Neural cell (in vitro differentiated cells): ENCODE measurements around the gene SLCO4A1. TPM values are rescaled to one million over a fixed set of nuclear protein-coding genes. Genes with fewer than 3 reads are reported as not detected.
"Not testable (repeated sequence)": the region's sequence is repeated elsewhere in the genome, so short reads cannot be mapped to it uniquely, and the experiment has no call there.

Experiments used
- H2AFZ ChIP-seq: fragments of 200-600, 300-800 bp; sonication (generic), shearing (Covaris generic); 2 replicates; pipeline ENCODE4 v1.6.0; 2014; ENCODE audit warnings: low read depth, mild to moderate bottlenecking, antibody characterized with exemption, low read length, moderate library complexity
- H3F3A ChIP-seq: fragments of 200-600 bp; shearing (Covaris generic); 2 replicates; pipeline ENCODE4 v1.6.1; 2016; ENCODE audit warnings: mild to moderate bottlenecking, moderate library complexity, mixed read lengths, antibody characterized with exemption, low read length; ENCODE audit not compliant: insufficient read depth, poor library complexity, severe bottlenecking
- H3K27ac ChIP-seq: fragments of 200-600, 300-800 bp; sonication (generic), shearing (Covaris generic); 2 replicates; pipeline ENCODE4 v1.5.1; 2014; ENCODE audit warnings: mild to moderate bottlenecking, low read length, moderate library complexity
- H3K27me3 ChIP-seq: fragments of 300-800, 200-600 bp; sonication (generic), shearing (Covaris generic); 2 replicates; pipeline ENCODE4 v1.6.0; 2014; ENCODE audit warnings: mild to moderate bottlenecking, low read depth, low read length, moderate library complexity; ENCODE audit not compliant: insufficient read depth
- H3K36me3 ChIP-seq: fragments of 300-800, 200-600 bp; sonication (generic), shearing (Covaris generic); 2 replicates; pipeline ENCODE4 v1.5.1; 2014; ENCODE audit warnings: mild to moderate bottlenecking, antibody characterized with exemption, low read length, moderate library complexity; ENCODE audit not compliant: insufficient read depth
- H3K4me2 ChIP-seq: fragments of 300-800, 200-600 bp; sonication (generic), shearing (Covaris generic); 2 replicates; pipeline ENCODE4 v1.6.0; 2014; ENCODE audit warnings: mild to moderate bottlenecking, low read length
- H3K4me3 ChIP-seq: fragments of 300-800, 200-600 bp; sonication (generic), shearing (Covaris generic); 2 replicates; pipeline ENCODE4 v1.5.1; 2014; ENCODE audit warnings: mild to moderate bottlenecking, low read length, moderate library complexity
- H3K79me2 ChIP-seq: fragments of 200-600 bp; shearing (Covaris generic); replicated peaks from 2 replicates; pipeline ENCODE4 v1.6.0; 2014; ENCODE audit warnings: mild to moderate bottlenecking, low read length, moderate library complexity; ENCODE audit not compliant: insufficient read depth
- H3K9ac ChIP-seq: fragments of 300-800, 200-600 bp; sonication (generic), shearing (Covaris generic); 2 replicates; pipeline ENCODE4 v1.6.1; 2016; ENCODE audit warnings: mild to moderate bottlenecking, low read length, mixed read lengths
- H3K9me2 ChIP-seq: fragments of 200-600 bp; shearing (Covaris generic); 2 replicates; pipeline ENCODE4 v1.6.1; 2016; ENCODE audit warnings: mild to moderate bottlenecking, low read length, mixed read lengths; ENCODE audit not compliant: insufficient read depth
- H3K9me3 ChIP-seq: fragments of 200-600, 300-800 bp; sonication (generic), shearing (Covaris generic); 2 replicates; pipeline ENCODE4 v1.6.1; 2016; ENCODE audit warnings: mild to moderate bottlenecking, mixed run types, low read length, moderate library complexity, mixed read lengths
- H4K20me1 ChIP-seq: fragments of 200-600 bp; shearing (Covaris generic); 2 replicates; pipeline ENCODE4 v1.6.1; 2016; ENCODE audit warnings: mild to moderate bottlenecking, mixed run types; ENCODE audit not compliant: insufficient read depth
- EP300 ChIP-seq: fragments of 450-650 bp; conservative IDR thresholded peaks from 2 replicates; pipeline ENCODE4 v1.6.1; 2014; ENCODE audit warnings: antibody characterized with exemption, mild to moderate bottlenecking, moderate library complexity; ENCODE audit not compliant: poor library complexity, severe bottlenecking
- EZH2 ChIP-seq: fragments of 200-600, 300-800 bp; shearing (Covaris generic), sonication (generic); IDR thresholded peaks from 2 replicates; pipeline ENCODE4 v1.6.1; 2014; ENCODE audit warnings: antibody characterized with exemption, low read length, borderline replicate concordance, mild to moderate bottlenecking; ENCODE audit not compliant: insufficient read depth, poor library complexity, severe bottlenecking
- MXI1 ChIP-seq: fragments of 450-650 bp; conservative IDR thresholded peaks from 2 replicates; pipeline ENCODE4 v1.6.1; 2014; ENCODE audit warnings: antibody characterized with exemption, mild to moderate bottlenecking; ENCODE audit not compliant: poor library complexity, severe bottlenecking
- POLR2AphosphoS5 ChIP-seq: IDR thresholded peaks from 2 replicates; pipeline ENCODE4 v1.6.1; 2012
- RAD21 ChIP-seq: fragments of 450-650 bp; conservative IDR thresholded peaks from 2 replicates; pipeline ENCODE4 v1.6.1; 2014; ENCODE audit warnings: antibody characterized with exemption, mild to moderate bottlenecking, moderate library complexity
- SMC3 ChIP-seq: fragments of 450-650 bp; conservative IDR thresholded peaks from 2 replicates; pipeline ENCODE4 v1.6.1; 2014; ENCODE audit warnings: antibody characterized with exemption, mild to moderate bottlenecking, moderate library complexity; ENCODE audit not compliant: poor library complexity
- TAF1 ChIP-seq: IDR thresholded peaks from 2 replicates; pipeline ENCODE4 v1.6.1; 2012; ENCODE audit warnings: low read depth
- polyA plus RNA-seq: library from polyadenylated mRNA; depleted of rRNA; stranded (reverse); fragments of >200 nt; gene quantifications from 2 replicates; pipeline ENCODE4 v1.2.3, GENCODE V29; 2014
- TF ChIP-seq, protein P1 (sequence below): fragments of 450-650 bp; IDR thresholded peaks from 2 replicates; pipeline ENCODE4 v1.5.1; 2014; ENCODE audit warnings: antibody characterized with exemption, mild to moderate bottlenecking, moderate library complexity; ENCODE audit not compliant: poor library complexity, severe bottlenecking
- TF ChIP-seq, protein P2 (sequence below): IDR thresholded peaks from 2 replicates; pipeline ENCODE4 v1.6.1; 2012; ENCODE audit warnings: borderline replicate concordance

The SLCO4A1 gene
- polyA plus RNA-seq, 1 donor from 2014 or later = 3.5 TPM

DNA sequence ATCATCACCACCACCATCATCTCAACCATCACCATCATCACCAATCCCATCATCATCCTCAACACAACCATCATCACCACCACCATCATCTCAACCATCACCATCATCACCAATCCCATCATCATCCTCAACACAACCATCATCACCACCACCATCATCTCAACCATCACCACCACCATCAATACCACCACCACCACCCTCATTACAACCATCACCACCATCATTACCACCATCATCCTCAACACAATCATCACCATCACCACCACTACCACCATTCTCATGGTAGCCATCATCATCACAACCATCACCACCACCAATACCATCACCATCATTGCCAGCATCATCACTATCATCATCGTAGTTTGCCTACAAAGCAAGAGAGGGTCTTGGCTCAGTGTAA is 14.9 kb upstream of the SLCO4A1 start:
- H3K9ac ChIP-seq, H2AFZ ChIP-seq, H3F3A ChIP-seq, H3K4me2 ChIP-seq, H3K27ac ChIP-seq, H4K20me1 ChIP-seq, H3K9me2 ChIP-seq, H3K4me3 ChIP-seq, H3K27me3 ChIP-seq, H3K9me3 ChIP-seq, H3K36me3 ChIP-seq, H3K79me2 ChIP-seq: not testable (repeated sequence)

DNA sequence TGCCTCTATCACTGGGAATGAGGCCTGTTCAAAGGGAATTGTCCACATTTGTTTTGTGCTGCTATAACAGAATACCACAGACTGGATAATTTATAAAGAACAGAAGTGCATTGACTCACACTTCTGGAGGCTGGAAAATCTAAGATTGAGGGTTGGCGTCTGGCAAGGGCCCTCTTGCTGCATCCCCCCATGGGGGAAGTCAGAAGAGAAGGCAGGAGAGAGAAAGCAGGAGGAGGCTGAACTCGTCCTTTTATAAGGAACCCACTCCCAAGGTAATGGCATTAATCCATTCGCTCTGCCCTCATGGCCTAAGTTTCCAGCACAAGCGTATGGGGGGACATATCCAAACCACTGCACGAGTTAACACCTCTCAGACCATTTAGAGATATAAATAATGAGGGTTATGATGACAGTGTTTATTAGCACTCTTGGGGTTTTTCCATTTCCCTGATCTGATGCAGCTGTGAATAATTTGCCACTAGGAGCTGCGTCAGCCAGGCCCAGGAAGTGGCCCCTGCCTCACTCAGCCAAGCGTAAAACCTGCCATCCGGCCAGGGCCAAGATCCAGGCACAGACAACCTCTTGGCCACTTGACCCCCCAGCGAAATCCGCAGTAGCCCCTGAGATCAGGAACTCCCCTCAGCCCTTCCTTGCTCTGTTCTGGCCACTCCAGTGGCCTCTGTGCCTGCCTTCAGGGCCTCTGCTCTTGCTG is 14.2 kb upstream of the SLCO4A1 start:
- Histone ChIP-seq H3K9ac (no peak overlapping the region), H2AFZ (no peak overlapping the region), H4K20me1 (no peaks in the 10 kb centered on the region), H3K79me2 (no peaks in the 10 kb centered on the region), H3F3A (no peaks in the 10 kb centered on the region), H3K9me2 (no peaks in the 10 kb centered on the region), H3K4me2 (no peak overlapping the region), H3K36me3 (no peaks in the 10 kb centered on the region), H3K27ac (no peak overlapping the region), H3K27me3 (no peaks in the 10 kb centered on the region), H3K9me3 (no peaks in the 10 kb centered on the region), H3K4me3 (no peak overlapping the region)
- TF ChIP-seq EP300 (no peak), POLR2AphosphoS5 (no peak), EZH2 (no peak), TAF1 (no peak), MXI1 (no peak), SMC3 (no peak), RAD21 (no peak)
- TF ChIP-seq, protein P1, sequence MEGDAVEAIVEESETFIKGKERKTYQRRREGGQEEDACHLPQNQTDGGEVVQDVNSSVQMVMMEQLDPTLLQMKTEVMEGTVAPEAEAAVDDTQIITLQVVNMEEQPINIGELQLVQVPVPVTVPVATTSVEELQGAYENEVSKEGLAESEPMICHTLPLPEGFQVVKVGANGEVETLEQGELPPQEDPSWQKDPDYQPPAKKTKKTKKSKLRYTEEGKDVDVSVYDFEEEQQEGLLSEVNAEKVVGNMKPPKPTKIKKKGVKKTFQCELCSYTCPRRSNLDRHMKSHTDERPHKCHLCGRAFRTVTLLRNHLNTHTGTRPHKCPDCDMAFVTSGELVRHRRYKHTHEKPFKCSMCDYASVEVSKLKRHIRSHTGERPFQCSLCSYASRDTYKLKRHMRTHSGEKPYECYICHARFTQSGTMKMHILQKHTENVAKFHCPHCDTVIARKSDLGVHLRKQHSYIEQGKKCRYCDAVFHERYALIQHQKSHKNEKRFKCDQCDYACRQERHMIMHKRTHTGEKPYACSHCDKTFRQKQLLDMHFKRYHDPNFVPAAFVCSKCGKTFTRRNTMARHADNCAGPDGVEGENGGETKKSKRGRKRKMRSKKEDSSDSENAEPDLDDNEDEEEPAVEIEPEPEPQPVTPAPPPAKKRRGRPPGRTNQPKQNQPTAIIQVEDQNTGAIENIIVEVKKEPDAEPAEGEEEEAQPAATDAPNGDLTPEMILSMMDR = no peak
- TF ChIP-seq, protein P2, sequence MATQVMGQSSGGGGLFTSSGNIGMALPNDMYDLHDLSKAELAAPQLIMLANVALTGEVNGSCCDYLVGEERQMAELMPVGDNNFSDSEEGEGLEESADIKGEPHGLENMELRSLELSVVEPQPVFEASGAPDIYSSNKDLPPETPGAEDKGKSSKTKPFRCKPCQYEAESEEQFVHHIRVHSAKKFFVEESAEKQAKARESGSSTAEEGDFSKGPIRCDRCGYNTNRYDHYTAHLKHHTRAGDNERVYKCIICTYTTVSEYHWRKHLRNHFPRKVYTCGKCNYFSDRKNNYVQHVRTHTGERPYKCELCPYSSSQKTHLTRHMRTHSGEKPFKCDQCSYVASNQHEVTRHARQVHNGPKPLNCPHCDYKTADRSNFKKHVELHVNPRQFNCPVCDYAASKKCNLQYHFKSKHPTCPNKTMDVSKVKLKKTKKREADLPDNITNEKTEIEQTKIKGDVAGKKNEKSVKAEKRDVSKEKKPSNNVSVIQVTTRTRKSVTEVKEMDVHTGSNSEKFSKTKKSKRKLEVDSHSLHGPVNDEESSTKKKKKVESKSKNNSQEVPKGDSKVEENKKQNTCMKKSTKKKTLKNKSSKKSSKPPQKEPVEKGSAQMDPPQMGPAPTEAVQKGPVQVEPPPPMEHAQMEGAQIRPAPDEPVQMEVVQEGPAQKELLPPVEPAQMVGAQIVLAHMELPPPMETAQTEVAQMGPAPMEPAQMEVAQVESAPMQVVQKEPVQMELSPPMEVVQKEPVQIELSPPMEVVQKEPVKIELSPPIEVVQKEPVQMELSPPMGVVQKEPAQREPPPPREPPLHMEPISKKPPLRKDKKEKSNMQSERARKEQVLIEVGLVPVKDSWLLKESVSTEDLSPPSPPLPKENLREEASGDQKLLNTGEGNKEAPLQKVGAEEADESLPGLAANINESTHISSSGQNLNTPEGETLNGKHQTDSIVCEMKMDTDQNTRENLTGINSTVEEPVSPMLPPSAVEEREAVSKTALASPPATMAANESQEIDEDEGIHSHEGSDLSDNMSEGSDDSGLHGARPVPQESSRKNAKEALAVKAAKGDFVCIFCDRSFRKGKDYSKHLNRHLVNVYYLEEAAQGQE = no peak

DNA sequence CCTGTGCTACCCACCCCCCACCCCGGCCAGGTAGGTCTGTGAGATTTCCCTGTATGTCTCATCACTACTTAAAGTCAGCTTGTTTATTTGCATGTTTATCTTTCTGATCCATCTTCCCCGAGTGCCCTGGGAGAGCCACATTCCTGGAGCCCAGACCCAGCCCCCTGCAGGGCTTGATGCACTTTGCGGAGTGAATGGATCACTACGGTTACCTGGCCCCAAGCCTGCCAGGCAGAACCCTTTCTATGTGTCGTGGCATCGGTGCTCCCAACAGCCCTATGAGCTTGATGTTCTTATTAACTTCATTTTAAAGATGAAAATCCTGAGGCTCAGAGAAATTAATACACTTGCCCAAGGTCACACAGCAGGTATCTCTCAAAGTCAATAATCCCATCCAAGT is 13.6 kb upstream of the SLCO4A1 start:
- Histone ChIP-seq H3F3A (no peaks in the 10 kb centered on the region), H3K9me3 (no peaks in the 10 kb centered on the region), H3K4me3 (no peak overlapping the region), H3K27ac (no peak overlapping the region), H3K9ac (no peak overlapping the region), H3K79me2 (no peaks in the 10 kb centered on the region), H3K9me2 (no peaks in the 10 kb centered on the region), H3K36me3 (no peaks in the 10 kb centered on the region), H4K20me1 (no peaks in the 10 kb centered on the region), H3K27me3 (no peaks in the 10 kb centered on the region), H2AFZ (no peak overlapping the region), H3K4me2 (no peak overlapping the region)
- TF ChIP-seq POLR2AphosphoS5 = no peak
